ENCODE results near the gene UTF1.
A peak's percentile ranks its signal among the peaks of the same experiment; 100 is the strongest.
"Not testable (repeated sequence)": the region's sequence is repeated elsewhere in the genome, so short reads cannot be mapped to it uniquely, and the experiment has no call there.

UTF1 gene

GRCh38 chr10:133265052-133265451, 35.0 kb downstream of the UTF1 start:
- DNase-seq (ENCODE audit: low read depth in 2 of 2), result not testable (repeated sequence)

GRCh38 chr10:133266056-133266795, 36.2 kb downstream of the UTF1 start:
- DNase-seq (ENCODE audit: low read depth in 2 of 2), result no peak

GRCh38 chr10:133267293-133267692, 37.3 kb downstream of the UTF1 start:
- DNase-seq (ENCODE audit: low read depth in 2 of 2), result no peak

- DNase-seq (ENCODE audit: low read depth in 2 of 2), result no peak
Measured at GRCh38 chr10:133267829-133268228, 37.8 kb downstream of the UTF1 start.

GRCh38 chr10:133268532-133268931, 38.5 kb downstream of the UTF1 start:
- DNase-seq (ENCODE audit: low read depth in 2 of 2), result no peak

- DNase-seq (ENCODE audit: low read depth in 2 of 2), result no peak
Measured at GRCh38 chr10:133269367-133269766, 39.4 kb downstream of the UTF1 start.

GRCh38 chr10:133270204-133270603, 40.2 kb downstream of the UTF1 start:
- no peak for DNase-seq (ENCODE audit: low read depth in 2 of 2)

GRCh38 chr10:133270773-133271297, 40.8 kb downstream of the UTF1 start:
- no peak for DNase-seq (ENCODE audit: low read depth in 2 of 2)

GRCh38 chr10:133271521-133272300, 41.7 kb downstream of the UTF1 start:
- DNase-seq (ENCODE audit: low read depth in 2 of 2), result no peak

GRCh38 chr10:133272301-133272963, 42.4 kb downstream of the UTF1 start:
- no peak for DNase-seq (ENCODE audit: low read depth in 2 of 2)

- no peak for DNase-seq (ENCODE audit: low read depth in 2 of 2)
Measured at GRCh38 chr10:133272964-133273420, 43.0 kb downstream of the UTF1 start.

GRCh38 chr10:133273534-133274143, 43.6 kb downstream of the UTF1 start:
- DNase-seq (ENCODE audit: low read depth in 2 of 2), result no peak

- peak; percentile 79 to 81 for DNase-seq (ENCODE audit: low read depth in 2 of 2)
Measured at GRCh38 chr10:133274751-133275683, 45.0 kb downstream of the UTF1 start.

GRCh38 chr10:133275684-133276092, 45.7 kb downstream of the UTF1 start:
- DNase-seq (ENCODE audit: low read depth in 2 of 2), result no peak

GRCh38 chr10:133276100-133276434, 46.0 kb downstream of the UTF1 start:
- DNase-seq (ENCODE audit: low read depth in 2 of 2), result no peak

- peak in 1 of 2 donors; percentile 63 for DNase-seq (ENCODE audit: low read depth in 2 of 2)
Measured at GRCh38 chr10:133276435-133277201, 46.6 kb downstream of the UTF1 start, which contains the start of gene ADAM8. ADAM8 (minus strand) TSS chr10:133276868; CDS start chr10:133276817, 51 bp downstream.

GRCh38 chr10:133277277-133277992, 47.4 kb downstream of the UTF1 start:
- no peak for DNase-seq (ENCODE audit: low read depth in 2 of 2)

- no peak for DNase-seq (ENCODE audit: low read depth in 2 of 2)
Measured at GRCh38 chr10:133277993-133278576, 48.1 kb downstream of the UTF1 start.

Data from stimulated activated CD8-positive, alpha-beta memory T cell treated with anti-CD3 and anti-CD28 coated beads, Interleukin-7, amount 100 ng/mL, for 4 hours (primary cell).